HEK293T (cell line): ENCODE results near the gene PGGHG.

Source experiments
- ELF4 ChIP-seq: fragments of 450-650 bp; IDR thresholded peaks from 2 replicates; pipeline ENCODE4 v1.6.1; 2017; ENCODE audit warnings: antibody characterized with exemption
- FOXA1 ChIP-seq: fragments of 450-650 bp; IDR thresholded peaks from 2 replicates; pipeline ENCODE4 v1.6.1; 2016; ENCODE audit warnings: mild to moderate bottlenecking
- FOXK2 ChIP-seq: fragments of 450-650 bp; IDR thresholded peaks from 2 replicates; pipeline ENCODE4 v1.6.1; 2016; ENCODE audit warnings: mild to moderate bottlenecking
- FOXM1 ChIP-seq: fragments of 450-650 bp; IDR thresholded peaks from 2 replicates; pipeline ENCODE4 v1.6.1; 2017; ENCODE audit warnings: mild to moderate bottlenecking, borderline replicate concordance
- SP1 ChIP-seq: fragments of 450-650 bp; IDR thresholded peaks from 2 replicates; pipeline ENCODE4 v1.6.1; 2017

GRCh38 chr11:240315-240714 is 48.6 kb upstream of the PGGHG start:
- TF ChIP-seq FOXA1, result no peak
- no peak for TF ChIP-seq SP1
- TF ChIP-seq ELF4, result no peak
- TF ChIP-seq FOXK2, result no peak
- no peak for TF ChIP-seq FOXM1
